NCI-H82 treated with DMSO at 0.1 percent for 48 hours (cell line): ENCODE data around the gene ZC3H14.

Experiments
- DNase-seq: peaks from one replicate; lab custom pipeline; 2025; ENCODE audit not compliant: unreplicated experiment; lab: John Stamatoyannopoulos, UW

ZC3H14 gene

DNA sequence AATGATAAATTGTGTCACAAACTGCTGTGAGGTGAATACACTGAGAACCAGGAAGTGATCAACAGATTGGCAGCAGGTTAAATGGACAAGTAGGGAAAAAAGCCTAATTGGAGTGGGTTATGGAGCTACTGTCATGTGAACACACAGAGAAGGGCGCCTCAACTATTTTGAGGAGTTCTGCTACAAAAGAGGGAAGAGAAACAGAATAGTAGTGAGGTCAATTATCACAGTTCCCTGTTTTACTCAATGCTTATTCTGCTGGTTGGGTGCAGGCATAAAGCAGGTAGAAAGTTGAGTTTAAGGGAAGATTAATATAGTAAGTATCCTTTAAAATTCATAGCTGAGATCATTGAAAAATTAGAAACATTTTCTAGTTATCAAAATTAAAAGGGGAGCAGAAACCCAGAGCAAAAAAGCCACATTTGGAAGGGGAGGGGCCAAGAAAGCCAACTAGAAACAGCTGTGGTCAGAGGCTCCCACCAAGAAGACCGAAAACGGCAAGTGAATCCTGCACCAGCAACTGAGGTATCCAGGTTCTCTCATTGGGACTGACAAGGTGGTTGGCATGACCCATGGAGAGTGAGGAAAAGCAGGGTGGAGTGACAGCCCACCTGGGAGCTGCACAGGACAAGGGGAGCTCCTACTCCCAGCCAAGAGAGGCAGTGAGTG, 105.7 kb downstream of the ZC3H14 start:
- DNase-seq = no peak

DNA sequence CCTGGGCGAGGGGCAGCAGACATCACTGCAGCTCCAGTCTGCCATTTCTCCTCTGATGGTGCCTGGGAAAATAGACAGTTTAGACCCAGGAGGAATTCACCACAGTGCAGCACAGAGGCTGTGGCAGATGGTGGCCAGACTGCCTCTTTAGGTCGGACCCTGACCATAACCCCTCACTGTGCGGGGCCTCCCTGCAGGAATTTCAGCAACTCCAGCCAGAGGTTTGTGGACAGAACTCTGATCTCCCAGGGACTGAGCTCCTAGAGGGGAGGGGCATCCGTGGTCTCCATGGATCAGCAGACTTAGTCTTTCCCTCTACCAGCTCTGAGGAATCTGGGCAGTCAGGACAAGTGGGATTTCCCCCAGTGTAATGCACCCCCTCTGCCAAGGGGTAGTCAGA, 106.5 kb downstream of the ZC3H14 start:
- DNase-seq = no peak
